Amniotic epithelial cell (primary cell): Measurements from ENCODE around the gene MRE11.
"Not testable (repeated sequence)": the region's sequence is repeated elsewhere in the genome, so short reads cannot be mapped to it uniquely, and the experiment has no call there.

Experiments
- DNase-seq: peaks from one replicate; pipeline ENCODE4 v3.0.0-alpha.2; 2010; ENCODE audit warnings: low read depth

Gene MRE11

DNA sequence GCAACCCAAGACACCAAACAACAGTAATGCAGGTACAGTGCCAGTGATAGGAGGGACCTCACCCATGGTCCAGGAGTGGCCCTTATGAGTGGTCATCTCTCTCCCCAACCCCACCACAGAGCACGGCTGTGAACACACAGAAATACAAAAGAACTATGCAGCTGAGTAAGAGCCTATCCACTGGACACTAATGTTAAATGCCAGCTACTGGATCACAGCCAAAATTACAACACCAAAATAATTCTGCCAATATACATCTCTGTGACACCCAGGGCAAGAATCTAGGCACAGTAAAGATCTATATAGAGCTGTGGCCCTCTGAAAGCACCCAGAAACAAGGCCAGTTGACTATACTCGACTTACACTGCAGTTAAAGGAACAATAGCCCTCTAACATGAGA lies 69.6 kb downstream of the MRE11 start:
- DNase-seq: no peak

DNA sequence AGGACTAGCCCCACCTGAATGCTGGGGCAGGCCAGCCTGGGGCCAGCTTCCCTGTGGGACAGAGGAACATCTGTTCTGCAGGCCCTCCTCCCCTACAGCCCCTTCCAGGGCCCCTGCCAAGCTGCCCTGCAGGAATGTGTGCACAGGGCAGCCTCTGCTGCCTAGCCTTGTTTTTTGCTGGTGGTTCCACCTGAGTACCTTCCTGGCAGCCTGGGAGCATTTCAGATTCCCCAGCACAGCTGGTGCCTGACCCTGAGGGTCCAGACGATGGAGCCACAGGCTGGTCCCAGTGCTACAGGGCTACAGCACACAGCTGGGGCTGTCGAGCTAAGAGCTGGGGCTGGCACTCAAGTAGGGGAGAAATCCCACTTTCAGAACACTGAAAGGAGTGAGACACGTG lies 70.1 kb downstream of the MRE11 start:
- DNase-seq: no peak

DNA sequence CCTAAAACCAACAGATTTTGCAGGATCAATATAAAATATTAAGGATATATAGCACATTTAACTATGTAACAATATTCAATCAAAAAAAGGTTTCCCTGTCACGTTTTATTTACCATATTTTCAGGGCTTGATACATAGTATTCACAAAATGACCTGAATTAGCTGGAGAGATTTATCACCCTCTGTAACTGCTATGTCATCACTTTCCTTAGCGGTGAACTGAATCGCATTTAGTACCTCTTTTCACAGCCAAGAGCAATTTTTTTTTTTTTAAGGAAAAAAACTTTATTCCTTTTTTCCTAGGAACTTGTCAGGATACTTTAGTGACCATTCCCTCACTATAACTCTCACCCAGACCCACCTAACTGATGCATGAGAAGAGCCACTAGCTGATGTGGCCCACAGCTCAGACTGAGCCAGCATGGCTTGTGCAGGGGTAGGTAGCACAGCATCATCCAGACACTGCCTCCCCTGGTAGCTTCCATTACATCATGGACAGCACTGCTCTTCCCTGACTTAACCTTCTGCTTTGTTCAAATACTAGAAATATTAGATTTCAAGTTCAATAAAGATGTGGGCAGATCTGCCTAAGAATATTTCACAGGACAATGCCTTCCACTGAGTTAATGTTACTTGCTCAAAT lies 75.4 kb downstream of the MRE11 start:
- DNase-seq: no peak

DNA sequence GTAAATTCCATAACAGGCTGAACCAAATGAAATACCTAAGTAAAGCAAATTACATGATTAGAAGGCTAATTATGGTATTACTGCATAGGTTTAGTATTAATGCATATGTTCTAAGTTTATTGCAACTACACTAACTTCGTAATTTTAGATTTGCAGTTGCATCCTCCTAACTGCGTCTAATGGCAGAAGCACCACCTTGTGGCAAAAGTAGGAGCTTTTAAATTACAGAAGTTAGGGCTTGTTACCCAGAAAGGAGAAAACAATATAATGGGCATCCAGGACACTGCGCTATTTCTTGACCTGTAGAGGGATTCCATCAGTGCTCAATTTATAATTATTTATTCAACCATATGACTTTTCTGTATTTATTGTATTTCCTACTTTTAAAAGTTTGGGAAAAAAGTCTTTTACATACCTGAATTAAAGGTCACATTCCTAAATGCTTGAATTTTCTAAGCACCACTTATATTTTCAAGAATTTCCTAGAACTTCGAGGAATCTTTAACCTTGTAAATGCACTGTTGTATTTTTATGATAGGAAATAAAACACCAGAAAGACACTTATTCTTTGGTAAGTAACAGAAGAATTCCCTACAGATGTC lies 76.2 kb downstream of the MRE11 start:
- peak; percentile 47 for DNase-seq

DNA sequence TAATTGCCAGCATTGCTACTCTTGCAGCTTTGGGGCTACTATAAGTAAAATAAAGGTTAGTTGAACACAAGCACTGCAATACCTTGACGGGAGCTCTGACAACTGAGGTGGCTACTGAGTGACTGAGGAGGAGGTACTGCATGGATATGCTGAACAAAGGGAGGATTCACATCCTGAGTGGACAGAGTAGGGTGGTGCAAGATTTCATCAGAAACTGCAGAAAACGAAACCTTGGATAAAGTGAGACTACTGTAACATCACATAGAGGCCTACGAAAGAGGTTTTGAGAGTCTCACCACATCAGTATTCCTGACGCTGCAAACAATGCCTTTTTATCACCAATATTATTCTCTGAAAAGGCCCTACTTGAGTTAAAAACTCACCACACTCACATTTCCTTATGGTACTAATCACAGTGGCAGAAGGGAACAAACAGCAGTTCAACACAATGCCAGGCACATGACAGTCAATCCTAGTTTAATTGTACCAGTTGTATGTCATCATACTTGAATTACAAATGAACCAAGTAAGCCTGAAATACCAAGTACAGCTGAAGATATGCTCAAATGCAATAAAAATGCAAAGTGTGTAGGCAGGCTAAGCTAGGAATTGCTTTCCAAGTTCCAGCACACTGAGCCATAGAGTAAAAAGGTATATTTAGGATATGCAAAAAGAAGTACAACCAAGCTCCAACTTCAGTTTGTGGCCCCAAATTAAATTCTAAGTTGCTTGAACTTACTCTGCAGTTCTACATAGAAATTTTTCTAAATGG lies 88.4 kb downstream of the MRE11 start:
- DNase-seq: no peak

DNA sequence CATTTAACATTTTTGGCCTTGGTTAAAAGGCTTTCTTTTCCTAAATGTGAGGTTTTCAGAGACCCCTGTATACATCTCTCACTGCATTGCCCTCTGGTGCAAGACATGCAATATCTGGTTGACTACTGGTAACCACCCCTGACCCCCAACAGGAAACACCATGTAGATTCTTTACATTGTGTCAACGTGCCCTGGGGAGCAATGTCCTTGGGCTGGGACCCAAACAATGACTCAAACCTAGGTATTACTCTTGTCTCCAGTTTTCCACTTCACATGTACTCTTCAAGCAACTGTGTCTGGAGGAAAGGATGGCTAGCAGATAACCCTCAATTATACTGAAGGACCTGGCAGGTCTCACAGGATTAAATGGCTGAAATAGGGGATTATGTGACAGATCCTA lies 91.3 kb downstream of the MRE11 start:
- DNase-seq: no peak

DNA sequence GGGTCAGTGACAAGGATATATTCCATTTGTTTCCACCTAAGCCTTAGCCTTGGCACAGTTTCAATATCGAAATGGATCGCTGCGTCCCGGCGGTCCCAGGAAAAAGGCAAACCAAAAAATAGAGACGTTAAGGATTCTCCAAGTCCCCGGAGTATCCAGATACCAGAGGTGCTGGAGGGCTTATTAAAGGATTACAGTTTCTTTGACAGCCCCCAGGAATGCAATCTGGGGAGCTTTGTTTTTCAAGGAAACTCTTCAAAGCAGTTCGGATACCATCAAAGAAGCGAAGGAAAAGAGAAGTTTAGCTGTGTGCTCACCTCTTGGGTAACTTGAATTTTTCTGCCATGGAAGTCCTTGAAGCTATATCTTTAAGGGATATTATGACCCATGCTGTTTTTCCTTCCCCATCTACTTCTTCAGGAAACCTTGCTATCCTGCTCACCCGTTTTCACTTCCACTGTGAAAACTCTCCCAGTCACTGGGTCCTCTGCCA lies 91.8 kb downstream of the MRE11 start:
- DNase-seq: no peak

DNA sequence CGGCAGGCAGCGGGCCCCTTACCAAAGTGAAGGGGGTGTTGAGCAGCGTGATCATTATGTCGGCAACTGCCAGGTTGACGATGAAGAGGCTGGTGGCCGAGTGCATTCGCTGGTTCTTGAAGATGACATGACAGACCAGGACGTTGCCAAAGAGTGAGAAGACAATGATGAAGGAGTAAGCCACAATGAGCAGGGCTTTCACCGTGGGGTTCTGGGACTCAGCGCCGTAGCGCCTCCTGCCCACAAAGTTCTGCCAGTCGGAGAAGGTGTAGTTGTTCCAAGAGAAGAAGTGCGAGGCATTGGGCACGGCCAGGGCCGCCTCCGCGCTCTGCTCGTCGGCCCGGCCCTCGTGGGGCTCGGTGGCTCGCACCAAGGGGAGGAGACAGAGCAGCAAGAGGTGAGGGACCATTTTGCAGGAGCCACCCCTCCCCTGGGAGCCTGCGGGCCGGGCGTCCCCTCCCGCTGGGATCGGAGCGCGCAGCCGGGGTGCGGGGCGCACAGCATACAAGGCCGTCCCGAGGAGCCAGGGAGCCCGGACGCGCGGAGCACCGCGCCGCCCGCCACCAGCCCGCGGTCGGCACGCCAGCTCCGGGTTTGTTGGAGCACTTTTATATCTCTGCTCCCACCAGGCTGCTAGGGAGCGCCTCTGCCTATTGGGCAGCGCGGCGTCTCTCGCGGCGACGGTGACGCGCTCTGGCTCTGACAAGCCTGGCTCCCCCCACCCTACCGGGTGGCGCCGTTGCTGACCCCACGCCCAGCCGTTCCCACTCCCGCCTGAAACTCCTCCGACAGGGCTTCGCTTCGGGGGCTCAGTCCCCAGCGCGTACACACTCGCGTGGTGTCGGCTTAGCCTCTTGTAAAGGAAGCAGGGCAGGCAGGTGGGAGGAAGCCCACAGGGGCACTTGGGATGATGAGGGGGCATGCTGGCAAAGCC lies 92.5 kb downstream of the MRE11 start, which contains the start of gene GPR83:
Gene GPR83, minus strand, starts transcription at position 581 of the 934 bp plus-strand sequence. Its CDS starts 172 bp downstream, at position 409.
- DNase-seq: no peak

DNA sequence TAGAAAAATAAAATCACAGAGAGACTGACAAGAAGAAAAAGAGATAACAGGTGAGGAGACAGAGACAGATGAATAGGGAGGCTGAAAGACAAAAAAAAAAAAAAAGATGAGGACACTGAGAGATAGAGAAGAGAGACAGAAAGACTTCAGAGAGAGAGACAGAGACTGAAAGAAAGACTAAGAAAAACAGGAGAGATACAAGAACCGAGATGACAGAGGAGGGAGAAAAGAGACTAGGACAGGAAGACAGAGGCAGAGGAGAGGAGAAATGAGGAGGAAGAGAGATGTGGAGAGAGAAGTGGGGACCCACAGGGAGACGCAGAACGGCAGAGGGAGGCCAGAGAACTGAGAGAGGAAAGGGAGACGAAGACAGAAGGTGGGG lies 93.2 kb downstream of the MRE11 start:
- no peak for DNase-seq

DNA sequence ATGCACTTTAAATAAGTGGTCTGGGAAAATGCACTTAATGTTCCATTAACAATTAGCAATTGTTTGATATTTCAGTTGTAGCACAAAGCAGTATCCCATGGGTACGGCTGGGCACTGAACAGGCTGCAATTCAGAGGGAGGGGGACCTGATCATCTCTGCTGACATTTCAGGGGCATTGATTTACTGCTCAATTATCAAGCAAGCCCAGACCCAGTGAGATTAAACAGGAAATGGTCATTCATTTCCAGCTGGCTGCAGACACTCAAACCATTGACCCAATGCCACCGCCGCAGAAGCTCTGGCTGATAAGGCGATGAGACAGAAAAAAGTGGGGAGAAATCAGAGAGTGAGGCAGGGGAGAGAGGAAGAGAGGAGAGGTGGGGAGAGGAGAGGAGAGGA lies 93.6 kb downstream of the MRE11 start:
- no peak for DNase-seq

DNA sequence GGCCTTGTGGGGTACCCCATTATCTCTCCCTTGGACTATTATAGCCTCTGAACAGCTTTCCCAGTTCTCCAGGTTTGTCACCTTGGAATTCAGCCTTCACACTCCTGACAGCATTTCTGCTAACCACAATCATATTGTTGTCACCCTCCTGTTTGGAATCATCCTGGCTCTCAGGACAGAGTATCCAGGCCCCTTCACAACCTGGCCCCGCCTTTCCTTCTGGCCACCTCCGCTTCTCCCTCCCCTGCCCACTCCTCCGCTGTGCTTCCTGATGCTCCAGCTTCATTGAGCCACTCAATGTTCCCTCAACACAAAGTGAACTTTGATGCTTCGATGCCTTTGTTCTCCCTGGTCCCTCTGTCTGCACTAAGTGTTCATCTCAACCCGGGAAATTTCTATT lies 95.5 kb downstream of the MRE11 start:
- DNase-seq: no peak

DNA sequence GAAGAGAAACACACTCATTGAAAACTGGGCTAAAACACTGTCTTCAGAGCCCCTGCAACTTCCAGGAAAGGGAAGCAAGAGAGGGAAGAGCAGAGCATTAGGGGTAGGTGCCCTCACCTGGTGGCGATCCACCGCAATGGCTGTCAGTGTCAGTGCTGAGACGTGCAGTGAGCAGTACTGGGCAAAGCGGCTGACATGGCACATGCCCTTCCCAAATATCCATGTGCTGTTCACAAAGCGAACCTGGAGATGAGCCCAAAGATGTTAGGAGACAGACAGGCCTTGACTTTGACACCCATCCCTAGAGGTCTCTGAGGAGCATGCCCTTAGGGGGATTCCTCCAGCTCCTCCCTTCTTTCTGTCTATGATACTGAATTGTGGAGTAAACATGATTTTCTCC lies 97.4 kb downstream of the MRE11 start:
- DNase-seq: no peak

DNA sequence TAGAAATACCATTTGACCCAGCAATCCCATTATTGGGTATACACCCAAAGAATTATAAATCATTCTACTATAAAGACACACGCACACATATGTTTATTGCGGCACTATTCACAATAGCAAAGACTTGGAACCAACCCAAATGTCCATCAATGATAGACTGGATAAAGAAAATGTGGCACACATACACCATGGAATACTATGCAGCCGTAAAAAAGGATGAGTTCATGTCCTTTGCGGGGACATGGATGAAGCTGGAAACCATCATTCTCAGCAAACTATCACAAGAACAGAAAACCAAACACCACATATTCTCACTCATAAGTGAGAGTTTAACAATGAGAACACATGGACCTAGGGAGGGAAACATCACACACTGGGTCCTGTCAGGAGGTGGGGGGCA lies 101.7 kb downstream of the MRE11 start:
- DNase-seq: not testable (repeated sequence)

DNA sequence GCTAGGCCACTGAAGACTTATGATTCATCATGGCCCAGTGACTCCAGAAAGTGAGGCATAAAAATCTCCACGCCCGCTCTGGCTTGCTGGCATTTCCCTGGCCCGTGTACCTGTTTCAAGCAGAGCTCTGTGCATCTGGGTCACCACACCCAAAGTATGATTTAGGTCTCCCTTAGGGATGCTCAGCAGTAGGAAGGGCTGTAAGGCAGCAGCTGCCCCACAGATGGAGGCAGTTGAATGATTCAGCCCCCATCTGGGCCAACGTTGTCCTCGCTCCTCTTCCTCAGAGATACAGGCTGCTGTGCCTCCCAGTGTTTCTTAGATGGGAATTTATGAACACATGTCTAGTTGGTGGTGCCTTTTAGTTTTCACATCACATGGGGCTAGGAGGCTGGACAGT lies 114.0 kb downstream of the MRE11 start:
- DNase-seq: no peak

DNA sequence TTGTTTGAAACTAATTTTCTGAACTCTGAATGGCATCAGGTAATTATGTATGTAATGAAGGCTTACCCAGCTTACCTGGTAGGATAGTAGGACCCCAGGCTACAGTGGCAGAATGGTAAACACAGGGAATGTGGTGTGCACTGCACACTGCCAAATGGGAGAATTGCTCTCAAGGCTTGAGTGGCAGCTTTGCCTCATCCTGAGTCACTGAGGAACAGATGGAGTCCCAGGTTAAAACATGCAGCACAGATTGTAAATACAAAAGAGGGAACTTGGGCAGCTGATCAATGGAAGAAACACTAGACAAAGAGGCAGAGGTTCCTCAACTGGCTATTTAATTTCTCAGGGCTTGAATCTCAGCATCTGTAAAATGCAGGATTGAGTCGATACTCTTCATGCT lies 116.8 kb downstream of the MRE11 start:
- no peak for DNase-seq

DNA sequence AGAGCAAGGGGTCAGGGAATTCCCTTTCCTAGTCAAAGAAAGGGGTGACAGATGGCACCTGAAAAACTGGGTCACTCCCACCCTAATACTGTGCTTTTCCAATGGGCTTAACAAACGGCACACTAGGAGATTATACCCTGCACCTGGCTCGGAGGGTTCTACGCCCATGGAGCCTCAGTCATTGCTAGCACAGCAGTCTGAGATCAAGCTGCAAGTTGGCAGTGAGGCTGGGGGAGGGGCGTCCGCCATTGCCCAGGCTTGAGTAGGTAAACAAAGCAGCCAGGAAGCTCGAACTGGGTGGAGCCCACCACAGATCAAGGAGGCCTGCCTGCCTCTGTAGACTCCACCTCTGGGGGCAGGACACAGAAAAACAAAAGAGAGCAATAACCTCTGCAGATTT lies 123.1 kb downstream of the MRE11 start:
- not testable (repeated sequence) for DNase-seq
